ENCODE data around the gene CHRNB1.

- TF ChIP-seq CTCF (IDR thresholded peaks at IDR 0.05), result no peak
- TF ChIP-seq POLR2A (IDR thresholded peaks at IDR 0.05), result no peak
These were observed 2.7 kb upstream of the CHRNB1 start for GRCh38 chr17:7442142-7442541.

All from Peyer's patch (tissue), 4 donors.